GM19240 (cell line): ENCODE results near the gene BOLA3.
"Not testable (repeated sequence)": the region's sequence is repeated elsewhere in the genome, so short reads cannot be mapped to it uniquely, and the experiment has no call there.

ENCODE experiments used
- DNase-seq: peaks from one replicate; pipeline ENCODE4 v3.0.0; 2011; ENCODE audit warnings: low spot score; ENCODE audit not compliant: insufficient read length

Gene BOLA3

GRCh38 chr2:74102516-74102915 lies 45.2 kb downstream of the BOLA3 start:
- DNase-seq: no peak

GRCh38 chr2:74101574-74102300 lies 46.0 kb downstream of the BOLA3 start:
- DNase-seq: no peak

GRCh38 chr2:74100254-74101216 lies 47.2 kb downstream of the BOLA3 start:
- DNase-seq: no peak

GRCh38 chr2:74099835-74100234 lies 47.9 kb downstream of the BOLA3 start:
- DNase-seq: no peak

- no peak for DNase-seq
These were observed 48.4 kb downstream of the BOLA3 start for GRCh38 chr2:74099271-74099670.

- DNase-seq: no peak
These were observed 50.1 kb downstream of the BOLA3 start for GRCh38 chr2:74097574-74097973.

GRCh38 chr2:74096052-74096451 lies 51.7 kb downstream of the BOLA3 start:
- DNase-seq: no peak

GRCh38 chr2:74095632-74096031 lies 52.1 kb downstream of the BOLA3 start:
- DNase-seq: no peak

- DNase-seq: no peak
These were observed 53.4 kb downstream of the BOLA3 start for GRCh38 chr2:74094291-74094690.

- DNase-seq: no peak
These were observed 53.9 kb downstream of the BOLA3 start for GRCh38 chr2:74093840-74094239.

- no peak for DNase-seq
These were observed 54.3 kb downstream of the BOLA3 start for GRCh38 chr2:74093426-74093825.

- DNase-seq: no peak
These were observed 55.4 kb downstream of the BOLA3 start for GRCh38 chr2:74092275-74092674.

- DNase-seq: no peak
These were observed 56.3 kb downstream of the BOLA3 start for GRCh38 chr2:74091391-74091790.

- DNase-seq: no peak
These were observed 57.6 kb downstream of the BOLA3 start for GRCh38 chr2:74089816-74090745.

- not testable (repeated sequence) for DNase-seq
These were observed 59.0 kb downstream of the BOLA3 start for GRCh38 chr2:74088676-74089075.

GRCh38 chr2:74087696-74088095 lies 60.0 kb downstream of the BOLA3 start:
- DNase-seq: no peak

GRCh38 chr2:74086021-74086420 lies 61.7 kb downstream of the BOLA3 start:
- DNase-seq: no peak
